ENCODE results near the gene VAMP2. TPM values are rescaled to one million over a fixed set of nuclear protein-coding genes. Genes with fewer than 3 reads are reported as not detected.

The VAMP2 gene
- total RNA-seq, 1 experiment from 2014 or later, result 47.7 TPM

GRCh38 chr17:8167526-8167925, 4.8 kb upstream of the VAMP2 start:
- H3K4me3 ChIP-seq (ENCODE audit: low read length), result no peak overlapping the region
- no peaks in the 10 kb centered on the region for H3K9me3 ChIP-seq (ENCODE audit: low read length)
- no peaks in the 10 kb centered on the region for H3K27me3 ChIP-seq (ENCODE audit: low read length)
- H3K4me1 ChIP-seq (ENCODE audit: low read length), result peaks cover 26% of the 10 kb centered on the region
- H4K20me1 ChIP-seq (ENCODE audit: insufficient read depth, low read depth, low read length), result no peaks in the 10 kb centered on the region
- DNase-seq, result no peak
- H3K79me2 ChIP-seq (ENCODE audit: low read length), result peaks cover 5% of the 10 kb centered on the region
- no peaks in the 10 kb centered on the region for H3K36me3 ChIP-seq (ENCODE audit: insufficient read depth, low read length)
- H3K9me2 ChIP-seq (replicated peaks; ENCODE audit: insufficient read depth, low read length), result no peaks in the 10 kb centered on the region
- H3K9ac ChIP-seq (ENCODE audit: low read length), result no peak overlapping the region
- no peak overlapping the region for H3K4me2 ChIP-seq (ENCODE audit: low read depth, low read length, poor library complexity, severe bottlenecking)
- H3K27ac ChIP-seq (ENCODE audit: low read length), result no peak overlapping the region
- no peak overlapping the region for H2AFZ ChIP-seq (ENCODE audit: low read length)

DNA sequence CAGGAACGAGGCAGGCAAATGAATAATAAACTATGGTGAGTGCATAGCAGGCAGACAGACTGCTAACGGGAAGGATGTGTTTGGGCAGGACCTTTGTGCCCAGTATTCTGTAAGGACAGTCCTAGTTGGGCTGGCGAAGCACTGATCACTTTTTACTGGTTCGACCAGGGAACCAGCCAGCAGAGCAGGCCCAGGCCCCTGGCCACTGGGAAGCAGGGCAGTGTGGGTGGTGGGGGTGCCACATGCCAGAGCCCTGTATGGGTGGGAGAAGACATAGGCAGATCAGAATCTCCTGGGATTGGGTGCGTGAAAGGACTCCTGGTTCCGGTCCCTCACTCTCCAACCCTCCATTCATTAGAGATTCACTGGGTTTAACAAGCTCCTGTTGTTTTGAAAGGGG, 4.0 kb upstream of the VAMP2 start:
- peaks cover 26% of the 10 kb centered on the region for H3K4me1 ChIP-seq (ENCODE audit: low read length)
- H3K9ac ChIP-seq (ENCODE audit: low read length), result no peak overlapping the region
- H3K79me2 ChIP-seq (ENCODE audit: low read length), result peaks cover 13% of the 10 kb centered on the region
- DNase-seq, result no peak
- no peak overlapping the region for H3K4me2 ChIP-seq (ENCODE audit: low read depth, low read length, poor library complexity, severe bottlenecking)
- H3K4me3 ChIP-seq (ENCODE audit: low read length), result no peak overlapping the region
- no peaks in the 10 kb centered on the region for H3K9me3 ChIP-seq (ENCODE audit: low read length)
- no peak overlapping the region for H3K27ac ChIP-seq (ENCODE audit: low read length)
- H3K36me3 ChIP-seq (ENCODE audit: insufficient read depth, low read length), result no peaks in the 10 kb centered on the region
- no peaks in the 10 kb centered on the region for H3K27me3 ChIP-seq (ENCODE audit: low read length)
- H4K20me1 ChIP-seq (ENCODE audit: insufficient read depth, low read depth, low read length), result peaks cover 6% of the 10 kb centered on the region
- H3K9me2 ChIP-seq (replicated peaks; ENCODE audit: insufficient read depth, low read length), result no peaks in the 10 kb centered on the region
- no peak overlapping the region for H2AFZ ChIP-seq (ENCODE audit: low read length)

DNA sequence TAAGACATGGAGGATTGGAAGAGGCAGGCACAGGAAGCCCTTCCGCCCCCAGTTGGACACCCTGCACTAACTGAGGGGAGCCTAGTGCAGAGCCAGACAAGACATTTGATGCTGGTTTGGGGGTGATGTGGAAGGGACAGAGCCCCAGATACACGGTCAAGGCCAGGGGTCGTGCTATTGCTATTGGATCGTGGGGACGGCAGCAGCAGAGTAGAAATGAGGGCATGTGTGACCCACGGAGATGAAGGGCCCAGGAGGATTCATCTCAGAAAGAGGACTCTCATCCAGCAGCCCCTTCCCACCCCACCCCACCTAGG, 2.0 kb upstream of the VAMP2 start:
- peak overlapping the region; percentile 81 for H3K27ac ChIP-seq (ENCODE audit: low read length)
- H3K79me2 ChIP-seq (ENCODE audit: low read length), result peaks cover 23% of the 10 kb centered on the region
- H3K4me2 ChIP-seq (ENCODE audit: low read depth, low read length, poor library complexity, severe bottlenecking), result peak overlapping the region; percentile 88
- H3K4me1 ChIP-seq (ENCODE audit: low read length), result peaks cover 43% of the 10 kb centered on the region
- H3K27me3 ChIP-seq (ENCODE audit: low read length), result no peaks in the 10 kb centered on the region
- H4K20me1 ChIP-seq (ENCODE audit: insufficient read depth, low read depth, low read length), result peaks cover 12% of the 10 kb centered on the region
- H3K4me3 ChIP-seq (ENCODE audit: low read length), result peak overlapping the region; percentile 86; the same call in 1 of the 2 replicates
- H3K36me3 ChIP-seq (ENCODE audit: insufficient read depth, low read length), result peaks cover 6% of the 10 kb centered on the region; the same call in 1 of the 2 replicates
- H3K9ac ChIP-seq (ENCODE audit: low read length), result peak overlapping the region; percentile 96
- H3K9me3 ChIP-seq (ENCODE audit: low read length), result no peaks in the 10 kb centered on the region
- no peak for DNase-seq
- no peaks in the 10 kb centered on the region for H3K9me2 ChIP-seq (replicated peaks; ENCODE audit: insufficient read depth, low read length)
- H2AFZ ChIP-seq (ENCODE audit: low read length), result peak overlapping the region; percentile 94; the same call in 1 of the 2 replicates

DNA sequence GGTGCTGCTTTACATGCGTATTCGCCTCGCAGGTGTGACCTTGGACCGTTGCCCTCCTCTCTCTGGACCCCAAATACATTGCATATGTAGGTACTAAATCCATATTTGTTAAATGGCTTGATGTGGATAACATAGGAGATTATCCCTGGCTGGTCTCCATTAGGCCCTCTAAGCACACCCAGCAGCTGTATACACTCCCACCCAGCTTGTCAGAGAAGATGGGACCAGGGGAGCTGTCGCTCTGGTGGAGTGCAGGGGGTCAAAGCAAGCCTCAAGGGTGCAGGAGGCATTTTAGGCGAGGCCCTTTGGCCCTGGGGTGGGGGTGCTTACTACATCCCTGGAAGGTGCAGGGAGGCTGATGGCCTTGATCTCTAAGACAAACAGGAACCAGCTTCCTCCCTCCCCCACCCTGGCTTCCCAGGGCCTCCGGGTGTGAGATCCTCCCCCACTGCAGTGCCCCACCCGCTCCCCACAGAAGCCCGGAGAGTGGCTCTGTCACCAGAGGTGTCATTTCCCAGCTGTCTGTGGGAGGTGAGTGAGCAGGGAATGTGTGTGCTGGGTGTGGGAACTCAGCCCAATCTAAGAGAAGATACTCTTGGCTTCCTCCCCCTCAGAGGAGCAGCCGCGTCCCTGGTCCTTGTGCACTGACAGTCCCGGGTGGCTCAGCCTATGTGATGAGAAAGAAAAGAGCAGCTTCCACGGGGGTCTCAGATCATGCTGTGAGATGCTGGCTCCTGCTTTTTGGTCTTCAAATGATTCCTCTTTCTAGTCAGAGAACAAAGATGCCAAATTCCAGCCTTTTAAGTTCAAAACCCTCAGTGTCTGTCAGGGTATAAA, 1.4 kb upstream of the VAMP2 start:
- peak overlapping the region; percentile 96 for H3K9ac ChIP-seq (ENCODE audit: low read length)
- H3K4me1 ChIP-seq (ENCODE audit: low read length), result peaks cover 49% of the 10 kb centered on the region
- peak overlapping the region; percentile 81 for H3K27ac ChIP-seq (ENCODE audit: low read length)
- H3K9me3 ChIP-seq (ENCODE audit: low read length), result no peaks in the 10 kb centered on the region
- H3K27me3 ChIP-seq (ENCODE audit: low read length), result no peaks in the 10 kb centered on the region
- peaks cover 12% of the 10 kb centered on the region for H4K20me1 ChIP-seq (ENCODE audit: insufficient read depth, low read depth, low read length)
- peak overlapping the region; percentile 86 for H3K4me3 ChIP-seq (ENCODE audit: low read length)
- H3K4me2 ChIP-seq (ENCODE audit: low read depth, low read length, poor library complexity, severe bottlenecking), result peak overlapping the region; percentile 88
- H2AFZ ChIP-seq (ENCODE audit: low read length), result peak overlapping the region; percentile 94; the same call in 1 of the 2 replicates
- no peaks in the 10 kb centered on the region for H3K9me2 ChIP-seq (replicated peaks; ENCODE audit: insufficient read depth, low read length)
- peaks cover 11% of the 10 kb centered on the region; the same call in 1 of the 2 replicates for H3K36me3 ChIP-seq (ENCODE audit: insufficient read depth, low read length)
- H3K79me2 ChIP-seq (ENCODE audit: low read length), result peaks cover 27% of the 10 kb centered on the region
- DNase-seq, result peak; percentile 86

DNA sequence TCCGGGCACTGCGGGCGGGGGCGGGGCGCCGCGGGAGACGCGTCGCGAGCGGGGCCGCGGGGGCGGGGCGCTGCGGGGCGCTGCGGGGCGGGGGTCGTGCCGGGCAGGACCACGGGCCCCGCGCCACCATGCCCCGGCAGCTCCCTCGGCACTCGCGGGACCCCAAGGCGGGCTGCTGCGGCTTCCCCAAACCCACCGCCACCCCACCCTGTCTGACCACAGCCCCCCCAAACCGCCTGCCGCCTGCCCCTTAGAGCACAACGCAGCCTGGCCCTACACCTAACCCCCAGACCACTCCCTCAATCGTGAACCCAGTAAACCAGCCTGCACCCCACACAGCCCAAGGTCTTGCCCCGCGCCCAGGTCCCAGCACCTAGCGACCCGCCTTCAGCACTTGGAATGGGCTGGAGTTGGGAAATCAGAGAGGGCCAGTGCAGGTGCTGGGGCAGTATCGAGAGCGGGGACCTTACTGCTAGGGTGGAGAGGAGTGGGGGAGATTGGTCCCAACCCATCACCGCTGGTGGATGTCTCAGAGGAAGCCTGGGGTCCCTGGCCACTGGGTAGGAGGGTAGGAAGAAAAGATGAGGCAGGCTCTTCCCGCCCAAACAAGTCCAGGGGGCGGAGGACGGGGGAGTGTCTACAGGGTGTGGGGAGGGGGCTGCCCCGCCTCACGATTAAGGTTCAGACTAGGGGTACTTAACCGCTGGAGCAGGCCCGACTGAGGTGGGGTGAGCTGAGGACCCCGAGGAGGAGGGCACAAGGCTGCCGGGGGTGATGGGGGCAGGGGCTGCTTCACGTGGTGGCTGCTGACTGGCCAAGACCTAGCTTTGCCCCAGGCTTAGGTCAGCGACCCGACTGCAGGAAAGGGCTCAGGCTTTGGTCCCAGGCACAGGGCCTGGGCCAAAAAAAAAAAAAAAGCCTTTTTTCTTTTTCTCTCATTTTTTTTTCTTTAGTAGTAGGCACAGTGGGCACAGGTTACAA, 539 bp upstream of the VAMP2 start:
- no peaks in the 10 kb centered on the region for H3K9me2 ChIP-seq (replicated peaks; ENCODE audit: insufficient read depth, low read length)
- peaks cover 27% of the 10 kb centered on the region for H3K79me2 ChIP-seq (ENCODE audit: low read length)
- H3K9ac ChIP-seq (ENCODE audit: low read length), result peak overlapping the region; percentile 96
- no peaks in the 10 kb centered on the region for H3K9me3 ChIP-seq (ENCODE audit: low read length)
- H4K20me1 ChIP-seq (ENCODE audit: insufficient read depth, low read depth, low read length), result peaks cover 12% of the 10 kb centered on the region
- H3K27me3 ChIP-seq (ENCODE audit: low read length), result no peaks in the 10 kb centered on the region
- peak overlapping the region; percentile 81 for H3K27ac ChIP-seq (ENCODE audit: low read length)
- peak overlapping the region; percentile 86 for H3K4me3 ChIP-seq (ENCODE audit: low read length)
- H2AFZ ChIP-seq (ENCODE audit: low read length), result peak overlapping the region; percentile 94
- peak overlapping the region; percentile 88 for H3K4me2 ChIP-seq (ENCODE audit: low read depth, low read length, poor library complexity, severe bottlenecking)
- peaks cover 11% of the 10 kb centered on the region; the same call in 1 of the 2 replicates for H3K36me3 ChIP-seq (ENCODE audit: insufficient read depth, low read length)
- peaks cover 53% of the 10 kb centered on the region for H3K4me1 ChIP-seq (ENCODE audit: low read length)
- peak; percentile 75 for DNase-seq

DNA sequence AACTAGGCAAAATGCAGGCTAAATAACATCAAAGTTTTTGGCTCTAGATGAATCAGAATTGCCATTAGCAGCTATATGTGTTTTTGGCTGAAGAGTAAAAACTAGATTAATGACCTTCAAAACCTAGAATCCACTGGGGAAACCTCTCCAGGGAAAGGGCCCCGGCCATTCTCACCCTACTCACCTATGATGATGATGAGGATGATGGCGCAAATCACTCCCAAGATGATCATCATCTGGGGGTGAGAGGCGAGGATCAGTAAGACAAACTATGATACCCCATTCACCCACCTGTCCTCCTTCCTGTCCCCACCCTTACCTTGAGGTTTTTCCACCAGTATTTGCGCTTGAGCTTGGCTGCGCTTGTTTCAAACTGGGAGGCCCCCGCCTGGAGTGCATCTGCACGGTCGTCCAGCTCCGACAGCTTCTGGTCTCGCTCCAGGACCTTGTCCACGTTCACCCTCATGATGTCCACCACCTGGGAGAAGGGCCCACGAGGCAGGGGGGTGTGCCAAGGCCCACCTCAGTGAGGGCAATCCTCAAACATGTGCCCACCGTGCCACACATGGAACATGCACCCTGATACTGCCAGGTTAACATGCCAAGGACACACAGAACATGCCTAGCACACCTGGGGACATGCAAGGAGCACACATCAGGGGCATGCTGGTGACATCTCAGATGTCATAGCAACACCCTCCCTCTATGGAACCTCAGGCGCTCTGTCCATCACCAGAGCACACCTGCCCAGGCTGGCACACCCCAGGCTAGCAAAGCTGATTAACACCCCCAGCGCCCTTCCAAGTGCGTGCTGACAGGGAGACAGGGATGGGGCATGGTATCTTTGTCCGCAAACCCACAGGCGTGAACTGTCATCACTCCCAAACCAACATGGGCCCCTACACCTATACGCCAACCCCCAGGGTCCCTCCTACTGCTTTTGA, 1.2 kb downstream of the VAMP2 start:
- peaks cover 58% of the 10 kb centered on the region for H3K4me1 ChIP-seq (ENCODE audit: low read length)
- peaks cover 12% of the 10 kb centered on the region for H4K20me1 ChIP-seq (ENCODE audit: insufficient read depth, low read depth, low read length)
- H3K4me3 ChIP-seq (ENCODE audit: low read length), result peak overlapping the region; percentile 86
- no peak for DNase-seq
- no peaks in the 10 kb centered on the region for H3K9me2 ChIP-seq (replicated peaks; ENCODE audit: insufficient read depth, low read length)
- H3K27ac ChIP-seq (ENCODE audit: low read length), result peak overlapping the region; percentile 69
- H2AFZ ChIP-seq (ENCODE audit: low read length), result no peak overlapping the region
- no peaks in the 10 kb centered on the region for H3K27me3 ChIP-seq (ENCODE audit: low read length)
- no peaks in the 10 kb centered on the region for H3K9me3 ChIP-seq (ENCODE audit: low read length)
- H3K9ac ChIP-seq (ENCODE audit: low read length), result peak overlapping the region; percentile 96
- peaks cover 11% of the 10 kb centered on the region; the same call in 1 of the 2 replicates for H3K36me3 ChIP-seq (ENCODE audit: insufficient read depth, low read length)
- peak overlapping the region; percentile 96 for H3K4me2 ChIP-seq (ENCODE audit: low read depth, low read length, poor library complexity, severe bottlenecking)
- peaks cover 27% of the 10 kb centered on the region for H3K79me2 ChIP-seq (ENCODE audit: low read length)

- H3K79me2 ChIP-seq (ENCODE audit: low read length), result peaks cover 29% of the 10 kb centered on the region
- no peaks in the 10 kb centered on the region for H3K9me3 ChIP-seq (ENCODE audit: low read length)
- no peak overlapping the region for H2AFZ ChIP-seq (ENCODE audit: low read length)
- H3K36me3 ChIP-seq (ENCODE audit: insufficient read depth, low read length), result peaks cover 11% of the 10 kb centered on the region; the same call in 1 of the 2 replicates
- H3K27me3 ChIP-seq (ENCODE audit: low read length), result no peaks in the 10 kb centered on the region
- DNase-seq, result no peak
- H3K9ac ChIP-seq (ENCODE audit: low read length), result peak overlapping the region; percentile 96
- H4K20me1 ChIP-seq (ENCODE audit: insufficient read depth, low read depth, low read length), result peaks cover 12% of the 10 kb centered on the region
- H3K9me2 ChIP-seq (replicated peaks; ENCODE audit: insufficient read depth, low read length), result no peaks in the 10 kb centered on the region
- H3K27ac ChIP-seq (ENCODE audit: low read length), result peak overlapping the region; percentile 57
- peak overlapping the region; percentile 86; the same call in 1 of the 2 replicates for H3K4me3 ChIP-seq (ENCODE audit: low read length)
- peak overlapping the region; percentile 96 for H3K4me2 ChIP-seq (ENCODE audit: low read depth, low read length, poor library complexity, severe bottlenecking)
- peaks cover 60% of the 10 kb centered on the region for H3K4me1 ChIP-seq (ENCODE audit: low read length)
These were observed 2.0 kb downstream of the VAMP2 start for GRCh38 chr17:8160741-8161221.
